IMR-90 (cell line): ENCODE results near the gene FXYD5. TPM values are rescaled to one million over a fixed set of nuclear protein-coding genes. Genes with fewer than 3 reads are reported as not detected.

Source experiments
- ATAC-seq: fragments of 200-7000 bp; cut with Tn5 transposase; 2 replicates; pipeline ENCODE4 v1.9.1; 2020; ENCODE audit warnings: low read depth, mild to moderate bottlenecking, moderate library complexity
- BruUV-seq: library from RNA; stranded (reverse); fragments of 400-500 nt; replicated peaks from 2 replicates; lab custom pipeline; 2021; lab: Mats Ljungman, UMichigan
- CTCF ChIA-PET: fragments of 300-600 bp; formaldehyde crosslinking; extraction: SDS; loops from one replicate; lab custom pipeline; 2021; ENCODE audit warnings: antibody characterized with exemption; lab: Yijun Ruan, JAX
- POLR2A ChIA-PET: fragments of 300-600 bp; sonication (Branson Sonifier 250); formaldehyde crosslinking; loops from one replicate; lab custom pipeline; 2022; ENCODE audit warnings: antibody characterized with exemption; ENCODE audit not compliant: unreplicated experiment; lab: Charles Lee
- DNase-seq: peaks from one replicate; pipeline ENCODE4 v3.0.0; 2013
- H2AFZ ChIP-seq: replicated peaks from 2 replicates; pipeline ENCODE3; 2013; ENCODE audit warnings: low read length, mild to moderate bottlenecking; ENCODE audit not compliant: poor library complexity
- H2AK5ac ChIP-seq: 2 replicates; pipeline ENCODE4 v1.6.1; 2013; ENCODE audit warnings: low read depth, low read length, inconsistent platforms
- H2AK9ac ChIP-seq: replicated peaks from 2 replicates; pipeline ENCODE3; 2013; ENCODE audit warnings: mild to moderate bottlenecking, low read depth, low read length, moderate library complexity; ENCODE audit not compliant: poor library complexity
- H2BK120ac ChIP-seq: 2 replicates; pipeline ENCODE4 v1.6.1; 2013; ENCODE audit warnings: low read depth, low read length, inconsistent platforms
- H2BK15ac ChIP-seq: 3 replicates; pipeline ENCODE4 v1.6.1; 2013; ENCODE audit warnings: low read depth, low read length, inconsistent platforms
- H2BK20ac ChIP-seq: 2 replicates; pipeline ENCODE4 v1.6.1; 2013; ENCODE audit warnings: low read depth, mild to moderate bottlenecking, inconsistent platforms, low read length, moderate library complexity
- H2BK5ac ChIP-seq: 2 replicates; pipeline ENCODE4 v1.6.1; 2013; ENCODE audit warnings: mild to moderate bottlenecking, low read depth, low read length, inconsistent platforms; ENCODE audit not compliant: poor library complexity, severe bottlenecking
- H3K14ac ChIP-seq: replicated peaks from 2 replicates; pipeline ENCODE4 v1.6.1; 2013; ENCODE audit warnings: low read depth, low read length, inconsistent platforms
- H3K18ac ChIP-seq: 2 replicates; pipeline ENCODE4 v1.6.1; 2013; ENCODE audit warnings: low read depth, low read length, control low read depth
- H3K23ac ChIP-seq: 2 replicates; pipeline ENCODE4 v1.6.1; 2013; ENCODE audit warnings: low read depth, low read length, inconsistent platforms
- H3K27ac ChIP-seq: 2 replicates; pipeline ENCODE4 v1.5.1; 2013; ENCODE audit warnings: mild to moderate bottlenecking, control low read depth, low read length; ENCODE audit not compliant: insufficient read depth
- H3K27me3 ChIP-seq: 2 replicates; pipeline ENCODE4 v1.6.1; 2013; ENCODE audit warnings: low read length; ENCODE audit not compliant: control insufficient read depth, insufficient read depth
- H3K36me3 ChIP-seq: 2 replicates; pipeline ENCODE4 v1.6.1; 2013; ENCODE audit warnings: low read length, mixed read lengths; ENCODE audit not compliant: control insufficient read depth, insufficient read depth
- H3K4ac ChIP-seq: 2 replicates; pipeline ENCODE4 v1.6.1; 2013; ENCODE audit warnings: low read depth, low read length, inconsistent platforms
- H3K4me1 ChIP-seq: 2 replicates; pipeline ENCODE4 v1.6.1; 2013; ENCODE audit warnings: low read length, mixed read lengths; ENCODE audit not compliant: control insufficient read depth, insufficient read depth
- H3K4me2 ChIP-seq: 2 replicates; pipeline ENCODE4 v1.6.1; 2013; ENCODE audit warnings: low read depth, mild to moderate bottlenecking, control low read depth, low read length, moderate library complexity
- H3K4me3 ChIP-seq: 2 replicates; pipeline ENCODE4 v1.5.1; 2013; ENCODE audit warnings: low read depth, mild to moderate bottlenecking, control low read depth, low read length, moderate library complexity; ENCODE audit not compliant: insufficient read depth
- H3K56ac ChIP-seq: 2 replicates; pipeline ENCODE4 v1.6.1; 2013; ENCODE audit warnings: low read length, inconsistent platforms; ENCODE audit not compliant: insufficient read depth; ENCODE audit errors: extremely low read depth
- H3K79me1 ChIP-seq, 2 experiments: 2 replicates each; pipeline ENCODE4 v1.6.1; 2013; ENCODE audit warnings: low read length in 2 of 2, inconsistent platforms in 1 of 2, low read depth in 1 of 2
- H3K9ac ChIP-seq: 2 replicates; pipeline ENCODE4 v1.6.1; 2013; ENCODE audit warnings: low read depth, low read length, control low read depth
- H3K9me1 ChIP-seq: 2 replicates; pipeline ENCODE4 v1.6.1; 2013; ENCODE audit warnings: low read length, inconsistent platforms; ENCODE audit not compliant: insufficient read depth
- H3K9me3 ChIP-seq: 2 replicates; pipeline ENCODE4 v1.6.1; 2013; ENCODE audit warnings: low read length; ENCODE audit not compliant: control insufficient read depth, insufficient read depth
- H4K20me1 ChIP-seq: 2 replicates; pipeline ENCODE4 v1.6.1; 2013; ENCODE audit warnings: low read length, inconsistent platforms; ENCODE audit not compliant: insufficient read depth
- H4K5ac ChIP-seq: 2 replicates; pipeline ENCODE4 v1.6.1; 2013; ENCODE audit warnings: mild to moderate bottlenecking, low read depth, low read length, control low read depth
- H4K8ac ChIP-seq, 2 experiments: 2 replicates each; pipeline ENCODE4 v1.6.1; 2013; ENCODE audit warnings: low read depth in 2 of 2, low read length in 2 of 2, control low read depth in 1 of 2, inconsistent platforms in 1 of 2
- H4K91ac ChIP-seq: 2 replicates; pipeline ENCODE4 v1.6.1; 2013; ENCODE audit warnings: low read depth, low read length, inconsistent platforms; ENCODE audit not compliant: insufficient read depth
- BHLHE40 ChIP-seq: fragments of 150-350 bp; IDR thresholded peaks from 2 replicates; pipeline ENCODE4 v1.6.1; 2016; ENCODE audit warnings: mild to moderate bottlenecking, low read depth, low read length
- CEBPB ChIP-seq: IDR thresholded peaks from 2 replicates; pipeline ENCODE4 v1.6.1; 2012; ENCODE audit warnings: low read depth, low read length, improper control_type of control experiment
- CHD1 ChIP-seq: IDR thresholded peaks from 2 replicates; pipeline ENCODE4 v1.6.1; 2012; ENCODE audit warnings: low read depth, low read length, improper control_type of control experiment
- FOS ChIP-seq: fragments of 150-350 bp; IDR thresholded peaks from 2 replicates; pipeline ENCODE4 v1.6.1; 2016; ENCODE audit warnings: low read depth, low read length
- MAFK ChIP-seq: IDR thresholded peaks from 2 replicates; pipeline ENCODE4 v1.6.1; 2012; ENCODE audit warnings: low read depth, low read length, improper control_type of control experiment
- MAZ ChIP-seq: IDR thresholded peaks from 2 replicates; pipeline ENCODE4 v1.6.1; 2012; ENCODE audit warnings: low read depth, mild to moderate bottlenecking, low read length, improper control_type of control experiment, moderate library complexity, borderline replicate concordance
- MXI1 ChIP-seq: IDR thresholded peaks from 2 replicates; pipeline ENCODE4 v1.6.1; 2012; ENCODE audit warnings: low read depth, mild to moderate bottlenecking, low read length, moderate library complexity, borderline replicate concordance
- NFE2L2 ChIP-seq: fragments of 150-350 bp; IDR thresholded peaks from 2 replicates; pipeline ENCODE4 v1.6.1; 2016; ENCODE audit warnings: low read depth, mild to moderate bottlenecking, low read length
- POLR2A ChIP-seq: IDR thresholded peaks from 2 replicates; pipeline ENCODE4 v1.6.1; 2012; ENCODE audit warnings: mild to moderate bottlenecking, low read depth, low read length
- RAD21 ChIP-seq: IDR thresholded peaks from 2 replicates; pipeline ENCODE4 v1.6.1; 2012; ENCODE audit warnings: low read length, improper control_type of control experiment
- RCOR1 ChIP-seq: IDR thresholded peaks from 2 replicates; pipeline ENCODE4 v1.6.1; 2012; ENCODE audit warnings: mild to moderate bottlenecking, low read length, improper control_type of control experiment; ENCODE audit not compliant: insufficient replicate concordance
- RFX5 ChIP-seq: IDR thresholded peaks from 2 replicates; pipeline ENCODE4 v1.8.0; 2012; ENCODE audit warnings: low read depth, mild to moderate bottlenecking, low read length, moderate library complexity
- SMC3 ChIP-seq: fragments of 150-350 bp; IDR thresholded peaks from 2 replicates; pipeline ENCODE4 v1.6.1; 2016; ENCODE audit warnings: low read depth, mild to moderate bottlenecking, antibody characterized with exemption, low read length, moderate library complexity
- WGBS, 2 experiments: methylation state at CpG; one replicate each; pipeline versions ENCODE4 v1.1.5 to v1.1.7; 2013; ENCODE audit warnings: missing lambda C conversion rate in 2 of 2; ENCODE audit not compliant: insufficient read length in 1 of 2; ENCODE audit errors: extremely low coverage in 2 of 2; 5-methylcytosine and 5-hydroxymethylcytosine counted together
- dilution Hi-C: fragments of 300-500 bp; cut with HindIII; formaldehyde crosslinking; loops from one replicate; pipeline ENCODE4 v1.14.3; 2018; ENCODE audit warnings: low sequenced_read_pairs; ENCODE audit not compliant: unreplicated experiment
- in situ Hi-C: fragments of 300-500 bp; cut with MboI; formaldehyde crosslinking; loops from 3 replicates; pipeline ENCODE4 v1.14.3; 2019; ENCODE audit warnings: low sequenced_read_pairs, inconsistent platforms, mixed read lengths
- intact Hi-C: fragments of 100-400 bp; cut with micrococcal nuclease; formaldehyde crosslinking; loops from 2 replicates; pipeline ENCODE4 v1.10.0; 2022
- polyA plus RNA-seq, 3 experiments: library from polyadenylated mRNA; depleted of rRNA; stranded (reverse); fragments of >200 nt; gene quantifications; 2 replicates each; pipeline ENCODE4 v1.2.3, GENCODE V29; 2012; ENCODE audit warnings: low replicate concordance in 1 of 3
- total RNA-seq: library from RNA; depleted of rRNA; stranded (reverse); fragments of >200 nt; gene quantifications from 2 replicates; pipeline ENCODE4 v1.2.3, GENCODE V29; 2012
- TF ChIP-seq, protein P1 (sequence below): fragments of 150-350 bp; IDR thresholded peaks from 2 replicates; pipeline ENCODE4 v1.6.1; 2017; ENCODE audit warnings: mild to moderate bottlenecking, antibody characterized with exemption, low read length, low read depth
- TF ChIP-seq, protein P2 (sequence below): conservative IDR thresholded peaks from 2 replicates; pipeline ENCODE4 v1.5.1; 2012; ENCODE audit warnings: mild to moderate bottlenecking, low read depth, low read length, improper control_type of control experiment
- TF ChIP-seq, protein P3 (sequence below): fragments of 150-350 bp; IDR thresholded peaks from 2 replicates; pipeline ENCODE4 v1.6.1; 2016; ENCODE audit warnings: low read depth, mild to moderate bottlenecking, low read length, moderate library complexity, borderline replicate concordance

The FXYD5 gene
- total and polyA plus RNA-seq, 2 of the 4 experiments (the other 2 are of a cell fraction), result 53.6 to 245 TPM

DNA sequence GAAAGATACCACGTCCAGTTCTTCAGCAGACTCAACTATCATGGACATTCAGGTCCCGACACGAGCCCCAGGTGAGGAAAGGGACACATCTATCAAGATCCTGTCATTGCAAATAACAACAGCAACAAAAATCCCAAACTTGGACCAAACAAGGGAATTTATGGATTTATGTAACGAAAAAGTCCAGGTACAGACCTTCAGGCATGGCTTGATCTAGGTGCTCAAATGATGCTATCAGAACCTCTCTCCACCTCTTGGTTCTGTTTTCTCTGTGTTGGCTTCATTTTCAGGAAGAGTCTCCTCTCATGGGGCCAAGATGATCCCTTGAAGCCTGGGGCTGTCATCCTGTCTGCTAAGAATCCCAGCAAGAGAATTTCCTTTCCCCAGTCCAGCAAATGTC lies 2.9 kb downstream of the FXYD5 start:
- H4K8ac ChIP-seq, result no peak overlapping the region
- no peaks in the 10 kb centered on the region for H3K27me3 ChIP-seq
- H3K56ac ChIP-seq, result no peak overlapping the region
- no peak overlapping the region for H3K14ac ChIP-seq
- DNase-seq (no peak), ATAC-seq (no peak)
- H3K4me1 ChIP-seq, result peaks cover 9% of the 10 kb centered on the region
- no peak overlapping the region for H3K18ac ChIP-seq
- POLR2A ChIA-PET, result no interaction called here
- CTCF ChIA-PET, result no interaction called here
- no peak overlapping the region for H4K91ac ChIP-seq
- H2AFZ ChIP-seq, result no peak overlapping the region
- no peak overlapping the region for H4K5ac ChIP-seq
- peaks cover 8 to 42% of the 10 kb centered on the region in 2 experiments; a peak in 2 of 4 replicates for H3K79me1 ChIP-seq
- H2AK9ac ChIP-seq, result no peak overlapping the region
- no peak overlapping the region for H3K23ac ChIP-seq
- intact Hi-C loops, result no loop called here
- no peak for TF ChIP-seq SMC3
- TF ChIP-seq MAFK, result no peak
- TF ChIP-seq, protein P1, sequence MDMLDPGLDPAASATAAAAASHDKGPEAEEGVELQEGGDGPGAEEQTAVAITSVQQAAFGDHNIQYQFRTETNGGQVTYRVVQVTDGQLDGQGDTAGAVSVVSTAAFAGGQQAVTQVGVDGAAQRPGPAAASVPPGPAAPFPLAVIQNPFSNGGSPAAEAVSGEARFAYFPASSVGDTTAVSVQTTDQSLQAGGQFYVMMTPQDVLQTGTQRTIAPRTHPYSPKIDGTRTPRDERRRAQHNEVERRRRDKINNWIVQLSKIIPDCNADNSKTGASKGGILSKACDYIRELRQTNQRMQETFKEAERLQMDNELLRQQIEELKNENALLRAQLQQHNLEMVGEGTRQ, result no peak
- no peak for TF ChIP-seq CEBPB
- TF ChIP-seq, protein P2, sequence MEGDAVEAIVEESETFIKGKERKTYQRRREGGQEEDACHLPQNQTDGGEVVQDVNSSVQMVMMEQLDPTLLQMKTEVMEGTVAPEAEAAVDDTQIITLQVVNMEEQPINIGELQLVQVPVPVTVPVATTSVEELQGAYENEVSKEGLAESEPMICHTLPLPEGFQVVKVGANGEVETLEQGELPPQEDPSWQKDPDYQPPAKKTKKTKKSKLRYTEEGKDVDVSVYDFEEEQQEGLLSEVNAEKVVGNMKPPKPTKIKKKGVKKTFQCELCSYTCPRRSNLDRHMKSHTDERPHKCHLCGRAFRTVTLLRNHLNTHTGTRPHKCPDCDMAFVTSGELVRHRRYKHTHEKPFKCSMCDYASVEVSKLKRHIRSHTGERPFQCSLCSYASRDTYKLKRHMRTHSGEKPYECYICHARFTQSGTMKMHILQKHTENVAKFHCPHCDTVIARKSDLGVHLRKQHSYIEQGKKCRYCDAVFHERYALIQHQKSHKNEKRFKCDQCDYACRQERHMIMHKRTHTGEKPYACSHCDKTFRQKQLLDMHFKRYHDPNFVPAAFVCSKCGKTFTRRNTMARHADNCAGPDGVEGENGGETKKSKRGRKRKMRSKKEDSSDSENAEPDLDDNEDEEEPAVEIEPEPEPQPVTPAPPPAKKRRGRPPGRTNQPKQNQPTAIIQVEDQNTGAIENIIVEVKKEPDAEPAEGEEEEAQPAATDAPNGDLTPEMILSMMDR, result no peak
- TF ChIP-seq RCOR1, result no peak
- no peak for TF ChIP-seq NFE2L2
- no peak for TF ChIP-seq BHLHE40
- TF ChIP-seq FOS, result no peak
- TF ChIP-seq CHD1, result no peak
- TF ChIP-seq, protein P3, sequence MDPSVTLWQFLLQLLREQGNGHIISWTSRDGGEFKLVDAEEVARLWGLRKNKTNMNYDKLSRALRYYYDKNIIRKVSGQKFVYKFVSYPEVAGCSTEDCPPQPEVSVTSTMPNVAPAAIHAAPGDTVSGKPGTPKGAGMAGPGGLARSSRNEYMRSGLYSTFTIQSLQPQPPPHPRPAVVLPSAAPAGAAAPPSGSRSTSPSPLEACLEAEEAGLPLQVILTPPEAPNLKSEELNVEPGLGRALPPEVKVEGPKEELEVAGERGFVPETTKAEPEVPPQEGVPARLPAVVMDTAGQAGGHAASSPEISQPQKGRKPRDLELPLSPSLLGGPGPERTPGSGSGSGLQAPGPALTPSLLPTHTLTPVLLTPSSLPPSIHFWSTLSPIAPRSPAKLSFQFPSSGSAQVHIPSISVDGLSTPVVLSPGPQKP, result no peak
- TF ChIP-seq RFX5, result no peak
- TF ChIP-seq POLR2A, result no peak
- TF ChIP-seq MAZ, result no peak
- no peak for TF ChIP-seq MXI1
- no peak for TF ChIP-seq RAD21
- H3K4me2 ChIP-seq, result no peak overlapping the region
- no peak overlapping the region for H2AK5ac ChIP-seq
- no peak overlapping the region for H2BK120ac ChIP-seq
- H2BK20ac ChIP-seq, result no peak overlapping the region
- in situ Hi-C loops, result no loop called here
- dilution Hi-C loops, result no loop called here
- H3K36me3 ChIP-seq, result peaks cover 36% of the 10 kb centered on the region
- H2BK5ac ChIP-seq, result no peak overlapping the region
- no peak overlapping the region for H3K4ac ChIP-seq
- H3K9me1 ChIP-seq, result peaks cover 8% of the 10 kb centered on the region; the same call in 1 of the 2 replicates
- no peak overlapping the region for H3K27ac ChIP-seq
- H3K9me3 ChIP-seq, result peaks cover 7% of the 10 kb centered on the region
- no CpG with 5 or more reads among the region's 4 CpGs for WGBS, 2 experiments
- H3K9ac ChIP-seq, result no peak overlapping the region
- 0 out of 2 replicates have a peak, but pooled peaks cover 2% of the 10 kb centered on the region for H4K20me1 ChIP-seq
- no peak overlapping the region for H3K4me3 ChIP-seq
- H2BK15ac ChIP-seq, result no peak overlapping the region
- BruUV-seq, result no TSS peak
